Measurements from ENCODE around the gene ZNF558. TPM values are rescaled to one million over a fixed set of nuclear protein-coding genes. Genes with fewer than 3 reads are reported as not detected.

The ZNF558 gene
- total and polyA plus RNA-seq, 2 of the 8 experiments (the other 6 are each of a cell fraction or from before 2014, with no cell fraction given): 4.3 to 14.3 TPM

- no peak overlapping the region for H2BK20ac ChIP-seq (ENCODE audit: low read length)
- no peak overlapping the region for H2BK5ac ChIP-seq (ENCODE audit: low read depth, low read length)
- ChIA-PET CTCF (ENCODE audit: partially characterized antibody) (no interaction called here), POLR2A (ENCODE audit: partially characterized antibody) (no interaction called here)
- no peak overlapping the region for H2BK12ac ChIP-seq (ENCODE audit: low read depth, low read length)
- FAIRE-seq: no peak
- H3K27me3 ChIP-seq (replicated peaks in 1 of 4; ENCODE audit: control insufficient read depth in 3 of 4, extremely low read depth in 1 of 4, insufficient read depth in 3 of 4, low read length in 3 of 4): no peaks in the 10 kb centered on the region
- peaks cover 6 to 81% (median 26%) of the 10 kb centered on the region in 4 experiments for H3K36me3 ChIP-seq (ENCODE audit: control insufficient read depth in 2 of 4, insufficient read depth in 4 of 4, low read length in 3 of 4)
- no peak overlapping the region for H3K14ac ChIP-seq (ENCODE audit: insufficient read length)
- no peak overlapping the region for H3K18ac ChIP-seq (ENCODE audit: extremely low read depth, low read length)
- 86% methylated on average over 1 of the region's 1 CpG; no CpG with 5 or more reads in 1 of the 2 experiments for WGBS, 2 experiments (ENCODE audit: extremely low coverage in 1 of 2, insufficient coverage in 1 of 2, insufficient read length in 1 of 2, insufficient replicate concordance in 2 of 2, low coverage in 1 of 2, low lambda C conversion rate in 2 of 2, missing lambda C conversion rate in 1 of 2)
- H3K56ac ChIP-seq (replicated peaks; ENCODE audit: insufficient read length, low read depth, low read length): no peak overlapping the region
- no peak overlapping the region for H4K91ac ChIP-seq (replicated peaks; ENCODE audit: insufficient read length, low read length)
- no peaks in the 10 kb centered on the region for H3K4me1 ChIP-seq (replicated peaks in 1 of 4; ENCODE audit: control insufficient read depth in 3 of 4, insufficient read depth in 4 of 4, low read length in 3 of 4)
- no peak overlapping the region for H3K27ac ChIP-seq (ENCODE audit: low read depth, low read length)
- peaks cover 76 to 84% of the 10 kb centered on the region in 2 experiments for H3K9me3 ChIP-seq (ENCODE audit: insufficient read depth in 2 of 2, low read depth in 1 of 2, low read length in 1 of 2)
- H3K23me2 ChIP-seq (ENCODE audit: low read depth, low read length): no peaks in the 10 kb centered on the region; the same call in 1 of the 2 replicates
- H3K79me2 ChIP-seq (ENCODE audit: control insufficient read depth in 1 of 2, insufficient read depth in 2 of 2, low read length in 2 of 2): no peaks in the 10 kb centered on the region
- no peak overlapping the region for H2BK120ac ChIP-seq (replicated peaks; ENCODE audit: low read depth, low read length)
- H3K23ac ChIP-seq (ENCODE audit: insufficient read length): no peak overlapping the region
- H2AK5ac ChIP-seq (ENCODE audit: low read depth, low read length): no peak overlapping the region
- H4K5ac ChIP-seq (ENCODE audit: insufficient read length, low read depth, low read length): no peak overlapping the region
- H3K9ac ChIP-seq (replicated peaks in 1 of 4; ENCODE audit: extremely low read depth in 1 of 4, low read depth in 3 of 4, low read length in 3 of 4): no peak overlapping the region
- H2AFZ ChIP-seq (ENCODE audit: low read length): no peak overlapping the region
- H2BK15ac ChIP-seq (ENCODE audit: low read length): no peak overlapping the region
- DNase-seq (ENCODE audit: low read depth in 1 of 2, low spot score in 2 of 2): no peak
- H3K4ac ChIP-seq (replicated peaks; ENCODE audit: insufficient read length, low read depth, low read length): no peak overlapping the region
- no peaks in the 10 kb centered on the region for H3K79me1 ChIP-seq (ENCODE audit: low read depth, low read length)
- H3K4me3 ChIP-seq (ENCODE audit: extremely low read depth in 1 of 4, insufficient read depth in 2 of 4, low read depth in 3 of 4, low read length in 4 of 4): no peak overlapping the region
- no peak overlapping the region for H3K4me2 ChIP-seq (ENCODE audit: insufficient read depth in 1 of 2, low read depth in 2 of 2, low read length in 2 of 2)
- H4K20me1 ChIP-seq (replicated peaks in 1 of 2; ENCODE audit: control insufficient read depth in 1 of 2, insufficient read depth in 2 of 2, low read length in 2 of 2): no peaks in the 10 kb centered on the region
- H4K8ac ChIP-seq (ENCODE audit: extremely low read depth, insufficient read depth, low read length): no peak overlapping the region
- no peak for TF ChIP-seq CHD1 (IDR thresholded peaks at IDR 0.05; ENCODE audit: low read depth, low read length)
Observed at GRCh38 chr19:8806661-8807060, 25.4 kb downstream of the ZNF558 start.
